ENCODE results near the gene TXNDC16.

The TXNDC16 gene

DNA sequence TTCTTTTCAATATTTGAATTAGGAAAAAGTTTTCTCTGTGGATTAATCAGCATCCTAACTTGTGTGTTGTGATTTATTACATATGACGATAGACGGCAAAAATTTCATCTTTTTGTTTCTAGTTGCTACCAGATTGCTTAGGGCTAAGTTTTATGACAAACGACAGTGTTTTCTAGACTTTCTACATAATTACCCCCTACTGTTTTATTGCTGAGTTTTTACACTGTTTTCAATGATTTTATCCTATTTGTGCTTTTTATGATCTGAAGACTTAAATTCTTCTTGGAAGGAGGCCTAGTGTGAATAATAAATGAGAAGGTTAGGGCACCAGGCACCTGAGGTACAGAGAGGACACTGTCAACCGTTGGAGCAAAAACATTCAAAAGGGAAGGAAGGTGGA is 88.1 kb downstream of the TXNDC16 start:
- H3K4me3 ChIP-seq (ENCODE audit: low read length), result no peak overlapping the region
- no peak overlapping the region for H3K27ac ChIP-seq (ENCODE audit: low read depth, low read length)
- no peaks in the 10 kb centered on the region for H3K4me1 ChIP-seq (ENCODE audit: control insufficient read depth, insufficient read depth, low read length)

DNA sequence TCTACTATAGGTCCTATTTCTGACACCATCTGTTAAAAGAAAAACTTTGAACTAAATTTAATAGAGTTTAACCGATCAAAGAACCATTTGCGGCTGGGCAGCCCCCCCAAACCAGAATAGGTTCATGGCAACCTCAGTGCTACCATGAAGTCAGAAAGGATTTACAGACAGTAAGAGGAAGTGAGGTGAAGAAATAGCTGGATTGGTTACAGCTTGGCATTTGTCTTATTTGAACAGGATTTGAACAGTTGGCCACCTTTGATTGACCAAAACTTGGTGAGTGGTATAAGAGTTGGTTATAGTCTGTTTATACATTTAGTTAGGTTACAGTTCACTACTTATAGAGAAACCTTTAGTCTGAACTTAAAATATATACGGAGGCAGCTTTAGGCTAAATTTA is 88.9 kb downstream of the TXNDC16 start:
- Histone ChIP-seq H3K4me1 (ENCODE audit: control insufficient read depth, insufficient read depth, low read length) (no peaks in the 10 kb centered on the region), H3K36me3 (ENCODE audit: control insufficient read depth, insufficient read depth, low read length) (no peaks in the 10 kb centered on the region), H3K4me3 (ENCODE audit: low read length) (no peak overlapping the region), H3K9ac (ENCODE audit: low read length) (no peak overlapping the region), H3K27ac (ENCODE audit: low read depth, low read length) (no peak overlapping the region), H3K27me3 (ENCODE audit: control insufficient read depth, insufficient read depth, low read length) (no peaks in the 10 kb centered on the region)

More for the DNA sequence above, 88.1 kb downstream of the TXNDC16 start:
- Histone ChIP-seq H3K9ac (ENCODE audit: low read length) (no peak overlapping the region), H3K36me3 (ENCODE audit: control insufficient read depth, insufficient read depth, low read length) (no peaks in the 10 kb centered on the region), H3K27me3 (ENCODE audit: control insufficient read depth, insufficient read depth, low read length) (no peaks in the 10 kb centered on the region)

DNA sequence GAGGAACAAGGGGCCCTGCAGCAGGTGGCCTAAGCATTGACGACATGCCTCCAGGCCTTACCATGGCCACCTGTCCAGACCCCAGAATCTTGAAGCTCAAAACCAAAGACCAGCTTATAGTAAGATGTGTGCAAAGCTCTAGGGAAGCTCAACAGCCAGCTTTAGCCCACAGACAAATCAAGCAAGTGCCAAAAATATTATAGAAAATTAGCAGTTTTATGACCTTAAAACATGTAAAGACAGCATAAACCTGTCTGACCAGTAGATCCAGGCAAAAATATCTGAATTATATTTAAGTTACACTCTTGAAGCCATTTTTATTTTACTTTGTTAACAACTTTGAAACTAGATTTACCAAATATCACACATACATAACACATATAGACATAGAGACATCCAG is 90.6 kb downstream of the TXNDC16 start:
- Histone ChIP-seq H3K27ac (ENCODE audit: low read depth, low read length) (no peak overlapping the region), H3K4me3 (ENCODE audit: low read length) (no peak overlapping the region), H3K9ac (ENCODE audit: low read length) (no peak overlapping the region), H3K27me3 (ENCODE audit: control insufficient read depth, insufficient read depth, low read length) (no peaks in the 10 kb centered on the region), H3K36me3 (ENCODE audit: control insufficient read depth, insufficient read depth, low read length) (no peaks in the 10 kb centered on the region), H3K4me1 (ENCODE audit: control insufficient read depth, insufficient read depth, low read length) (no peaks in the 10 kb centered on the region)

DNA sequence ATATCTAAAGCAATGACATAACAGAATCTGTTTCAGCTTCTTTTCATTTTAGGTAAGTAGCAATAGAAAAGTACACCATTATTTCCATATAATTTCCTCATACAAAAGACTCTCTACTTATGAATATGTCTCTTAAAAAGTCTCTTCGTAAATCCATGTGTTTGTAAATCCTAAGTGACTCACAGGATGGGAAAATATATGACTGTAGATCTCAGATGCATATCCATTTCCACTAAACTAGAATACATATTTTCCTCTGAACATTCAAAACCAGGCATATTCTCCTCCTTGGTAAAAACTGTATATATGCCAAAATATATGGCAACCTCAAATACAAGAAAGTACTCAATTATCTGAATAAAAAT is 93.6 kb downstream of the TXNDC16 start:
- Histone ChIP-seq H3K4me1 (ENCODE audit: control insufficient read depth, insufficient read depth, low read length) (no peaks in the 10 kb centered on the region), H3K4me3 (ENCODE audit: low read length) (no peak overlapping the region), H3K27me3 (ENCODE audit: control insufficient read depth, insufficient read depth, low read length) (no peaks in the 10 kb centered on the region), H3K9ac (ENCODE audit: low read length) (no peak overlapping the region), H3K36me3 (ENCODE audit: control insufficient read depth, insufficient read depth, low read length) (no peaks in the 10 kb centered on the region), H3K27ac (ENCODE audit: low read depth, low read length) (no peak overlapping the region)

DNA sequence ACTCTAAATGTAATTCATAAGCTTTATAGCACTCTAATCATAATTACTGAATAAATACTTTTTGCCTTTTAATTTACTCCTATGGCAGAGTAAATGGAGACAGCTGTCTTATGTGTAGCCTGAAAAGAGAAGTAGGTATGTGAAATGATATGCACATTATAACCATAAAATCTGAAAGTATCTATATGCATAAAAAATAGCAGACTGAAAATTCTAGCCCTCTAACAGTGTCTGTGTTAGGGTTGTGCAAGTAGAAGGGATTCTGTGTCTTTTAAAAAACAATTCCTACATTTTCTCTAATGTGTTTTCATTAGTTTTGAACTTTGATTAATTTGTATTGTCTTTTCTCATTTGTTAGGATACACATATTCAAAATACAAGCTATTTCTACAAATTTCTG is 94.9 kb downstream of the TXNDC16 start:
- Histone ChIP-seq H3K4me1 (ENCODE audit: control insufficient read depth, insufficient read depth, low read length) (no peaks in the 10 kb centered on the region), H3K27me3 (ENCODE audit: control insufficient read depth, insufficient read depth, low read length) (no peaks in the 10 kb centered on the region), H3K27ac (ENCODE audit: low read depth, low read length) (no peak overlapping the region), H3K9ac (ENCODE audit: low read length) (no peak overlapping the region), H3K36me3 (ENCODE audit: control insufficient read depth, insufficient read depth, low read length) (peaks cover 2% of the 10 kb centered on the region), H3K4me3 (ENCODE audit: low read length) (no peak overlapping the region)

DNA sequence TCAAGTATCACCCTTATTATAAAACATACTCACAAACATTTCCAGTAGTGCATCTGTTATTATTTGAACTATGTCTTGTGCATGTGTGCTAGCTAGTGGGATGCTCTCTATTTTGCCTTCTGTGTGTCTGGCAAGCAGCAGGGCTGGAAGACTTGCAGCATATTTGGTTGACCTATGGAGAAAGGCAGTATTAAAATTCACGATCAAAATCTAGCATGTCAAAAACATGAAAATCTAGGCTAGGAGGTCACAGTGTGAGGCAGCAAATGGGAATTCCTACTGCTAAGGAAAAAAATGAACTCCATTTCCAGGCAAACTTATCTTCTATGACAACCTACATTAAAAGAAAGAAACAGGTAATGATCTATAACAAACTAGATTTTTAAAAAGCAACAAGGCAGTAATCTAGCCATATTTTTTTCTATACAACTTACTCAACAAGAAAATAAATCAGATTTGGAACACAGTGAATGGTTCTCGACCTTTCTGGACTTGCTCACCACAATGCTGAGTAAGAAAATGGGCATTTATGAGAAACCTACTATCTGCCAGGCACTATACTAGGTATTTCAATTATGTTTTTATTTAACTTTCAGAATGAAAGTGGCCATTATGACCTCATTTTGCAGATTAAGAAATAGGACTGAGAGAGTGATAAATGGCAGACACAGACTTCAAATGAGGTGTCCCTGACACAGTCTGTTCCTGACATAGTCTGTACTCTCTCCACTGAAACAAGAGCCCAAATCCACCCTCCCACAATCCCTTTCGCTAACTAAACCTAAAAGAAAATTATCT is 96.8 kb downstream of the TXNDC16 start:
- no peak overlapping the region for H3K4me3 ChIP-seq (ENCODE audit: low read length)
- H3K27ac ChIP-seq (ENCODE audit: low read depth, low read length), result no peak overlapping the region
- peaks cover 2% of the 10 kb centered on the region for H3K36me3 ChIP-seq (ENCODE audit: control insufficient read depth, insufficient read depth, low read length)
- no peaks in the 10 kb centered on the region for H3K4me1 ChIP-seq (ENCODE audit: control insufficient read depth, insufficient read depth, low read length)
- no peaks in the 10 kb centered on the region for H3K27me3 ChIP-seq (ENCODE audit: control insufficient read depth, insufficient read depth, low read length)
- no peak overlapping the region for H3K9ac ChIP-seq (ENCODE audit: low read length)

DNA sequence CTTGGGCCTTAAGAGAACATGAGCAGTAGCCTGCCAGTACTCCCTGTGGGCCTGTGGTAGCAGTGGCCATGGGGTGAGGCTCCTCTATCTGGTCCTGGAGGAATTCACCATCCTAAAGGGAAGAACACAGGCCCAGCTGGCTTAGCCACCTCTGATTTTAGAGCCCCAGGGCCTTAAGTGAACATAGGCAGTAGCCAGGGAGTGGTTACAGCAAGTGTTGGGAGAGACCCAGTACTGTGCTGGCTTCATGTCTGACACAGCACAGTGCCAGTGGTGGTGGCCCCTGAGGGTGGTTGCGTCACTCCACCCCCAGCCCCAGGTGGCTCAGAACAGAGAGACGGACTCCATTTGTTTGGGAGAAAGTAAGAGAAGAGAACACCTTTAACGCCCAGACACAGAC is 105.1 kb downstream of the TXNDC16 start:
- Histone ChIP-seq H3K9ac (ENCODE audit: low read length) (no peak overlapping the region), H3K4me3 (ENCODE audit: low read length) (no peak overlapping the region), H3K27ac (ENCODE audit: low read depth, low read length) (no peak overlapping the region), H3K4me1 (ENCODE audit: control insufficient read depth, insufficient read depth, low read length) (no peaks in the 10 kb centered on the region), H3K36me3 (ENCODE audit: control insufficient read depth, insufficient read depth, low read length) (no peaks in the 10 kb centered on the region), H3K27me3 (ENCODE audit: control insufficient read depth, insufficient read depth, low read length) (no peaks in the 10 kb centered on the region)

DNA sequence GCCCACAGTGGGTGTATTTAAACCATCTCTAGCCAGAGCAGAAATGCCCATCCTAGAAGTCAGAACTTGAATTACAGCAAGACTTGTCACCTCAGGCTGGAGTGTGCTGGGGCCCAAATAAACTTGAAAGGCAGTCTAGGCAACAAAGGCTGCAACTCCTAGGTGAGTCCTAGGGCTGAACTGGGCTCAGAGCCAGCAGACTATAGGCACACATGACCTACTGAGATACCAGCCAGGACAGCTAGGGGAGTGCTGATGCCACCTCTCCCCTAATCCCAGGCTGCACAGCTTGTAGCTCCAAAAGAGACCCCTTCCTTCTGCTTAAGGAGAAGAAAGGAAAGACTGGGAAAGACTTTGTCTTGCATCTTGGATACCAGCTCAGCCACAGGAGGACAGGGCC is 106.0 kb downstream of the TXNDC16 start:
- H3K4me3 ChIP-seq (ENCODE audit: low read length), result no peak overlapping the region
- H3K9ac ChIP-seq (ENCODE audit: low read length), result no peak overlapping the region
- no peaks in the 10 kb centered on the region for H3K36me3 ChIP-seq (ENCODE audit: control insufficient read depth, insufficient read depth, low read length)
- no peaks in the 10 kb centered on the region for H3K4me1 ChIP-seq (ENCODE audit: control insufficient read depth, insufficient read depth, low read length)
- H3K27me3 ChIP-seq (ENCODE audit: control insufficient read depth, insufficient read depth, low read length), result no peaks in the 10 kb centered on the region
- no peak overlapping the region for H3K27ac ChIP-seq (ENCODE audit: low read depth, low read length)

DNA sequence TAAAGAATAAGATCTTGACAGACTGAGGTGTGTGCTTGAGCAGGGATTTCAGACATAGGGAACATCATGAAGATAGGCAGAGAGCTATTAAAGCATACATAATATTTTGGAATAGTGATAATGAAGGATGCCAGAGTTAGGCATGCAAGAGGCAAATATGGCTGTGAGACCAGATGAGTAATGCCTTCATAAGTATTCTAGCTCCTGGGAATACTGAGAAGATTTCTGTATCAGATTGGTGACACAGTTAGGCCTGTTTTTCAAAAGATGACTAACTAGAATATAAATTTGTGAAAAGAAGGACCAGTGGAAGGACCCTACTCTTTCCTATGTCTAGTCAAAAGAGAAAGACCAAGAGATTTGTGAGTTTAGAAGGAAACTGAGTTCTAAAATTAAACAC is 108.8 kb downstream of the TXNDC16 start:
- H3K36me3 ChIP-seq (ENCODE audit: control insufficient read depth, insufficient read depth, low read length), result no peaks in the 10 kb centered on the region
- H3K27ac ChIP-seq (ENCODE audit: low read depth, low read length), result no peak overlapping the region
- H3K9ac ChIP-seq (ENCODE audit: low read length), result no peak overlapping the region
- H3K4me3 ChIP-seq (ENCODE audit: low read length), result no peak overlapping the region
- H3K27me3 ChIP-seq (ENCODE audit: control insufficient read depth, insufficient read depth, low read length), result no peaks in the 10 kb centered on the region
- no peaks in the 10 kb centered on the region for H3K4me1 ChIP-seq (ENCODE audit: control insufficient read depth, insufficient read depth, low read length)

DNA sequence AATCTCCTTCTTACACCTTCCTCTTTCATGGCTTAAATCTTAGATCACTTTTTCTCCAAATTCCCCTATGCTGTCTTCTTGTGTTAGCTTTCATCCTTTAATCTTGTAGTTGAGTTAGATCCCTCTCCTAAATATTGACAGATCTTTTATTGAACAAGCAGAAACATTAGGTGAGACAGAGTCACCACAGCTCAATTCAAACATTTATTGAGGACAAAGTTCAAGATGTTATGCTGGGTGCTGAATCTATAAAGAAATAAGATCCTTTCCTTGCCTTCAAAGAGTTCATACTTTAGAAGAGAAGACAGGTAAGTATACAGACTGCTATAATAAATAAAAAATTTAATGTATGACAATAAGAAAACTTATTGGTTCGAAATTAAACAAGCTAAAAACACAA is 109.7 kb downstream of the TXNDC16 start:
- no peak overlapping the region for H3K27ac ChIP-seq (ENCODE audit: low read depth, low read length)

DNA sequence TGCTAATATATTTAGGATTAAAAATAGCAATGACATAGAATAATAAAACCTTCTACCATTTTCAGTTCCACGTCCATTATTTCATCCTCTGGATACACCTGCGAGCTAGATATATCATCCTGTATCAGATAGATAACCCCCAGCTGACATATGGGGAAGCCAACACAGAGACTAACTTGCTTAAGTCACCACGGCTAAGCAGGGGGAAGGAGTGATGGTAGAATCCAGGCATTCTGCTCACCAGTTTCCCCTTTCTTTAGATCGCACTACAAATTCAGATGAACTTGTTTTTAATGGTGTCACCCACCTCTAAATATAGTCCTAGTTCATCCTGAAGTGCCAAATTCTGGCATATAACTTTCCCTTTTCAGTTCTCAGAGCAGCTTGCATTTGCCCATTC is 110.1 kb downstream of the TXNDC16 start:
- Histone ChIP-seq H3K4me3 (ENCODE audit: low read length) (no peak overlapping the region), H3K27me3 (ENCODE audit: control insufficient read depth, insufficient read depth, low read length) (no peaks in the 10 kb centered on the region)

More for the DNA sequence above, 109.7 kb downstream of the TXNDC16 start:
- Histone ChIP-seq H3K27me3 (ENCODE audit: control insufficient read depth, insufficient read depth, low read length) (no peaks in the 10 kb centered on the region), H3K4me3 (ENCODE audit: low read length) (no peak overlapping the region), H3K9ac (ENCODE audit: low read length) (no peak overlapping the region), H3K4me1 (ENCODE audit: control insufficient read depth, insufficient read depth, low read length) (no peaks in the 10 kb centered on the region), H3K36me3 (ENCODE audit: control insufficient read depth, insufficient read depth, low read length) (no peaks in the 10 kb centered on the region)

DNA sequence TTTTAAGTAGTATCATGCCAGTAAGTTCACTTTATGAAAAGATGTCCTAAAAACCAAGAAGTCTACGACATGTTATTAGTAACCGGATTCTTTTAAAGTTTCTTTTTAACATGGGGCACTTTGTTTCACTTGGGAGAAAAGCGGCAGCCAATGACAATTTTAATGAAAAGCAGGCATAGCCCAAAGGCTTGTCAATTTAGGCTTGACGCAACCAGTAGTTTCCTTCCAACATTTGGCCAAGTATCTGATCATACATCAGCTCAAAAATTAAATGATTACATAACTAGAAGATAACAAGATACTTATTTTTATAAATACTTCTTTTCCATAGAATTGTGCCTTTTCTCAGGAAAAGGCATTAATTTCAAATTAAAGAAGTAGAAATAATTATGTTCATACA is 112.8 kb downstream of the TXNDC16 start:
- Histone ChIP-seq H3K9ac (ENCODE audit: low read length) (no peak overlapping the region), H3K27me3 (ENCODE audit: control insufficient read depth, insufficient read depth, low read length) (no peaks in the 10 kb centered on the region), H3K4me1 (ENCODE audit: control insufficient read depth, insufficient read depth, low read length) (no peaks in the 10 kb centered on the region), H3K27ac (ENCODE audit: low read depth, low read length) (no peak overlapping the region), H3K36me3 (ENCODE audit: control insufficient read depth, insufficient read depth, low read length) (no peaks in the 10 kb centered on the region), H3K4me3 (ENCODE audit: low read length) (no peak overlapping the region)

More for the DNA sequence above, 110.1 kb downstream of the TXNDC16 start:
- Histone ChIP-seq H3K36me3 (ENCODE audit: control insufficient read depth, insufficient read depth, low read length) (no peaks in the 10 kb centered on the region), H3K4me1 (ENCODE audit: control insufficient read depth, insufficient read depth, low read length) (no peaks in the 10 kb centered on the region), H3K9ac (ENCODE audit: low read length) (no peak overlapping the region), H3K27ac (ENCODE audit: low read depth, low read length) (no peak overlapping the region)

DNA sequence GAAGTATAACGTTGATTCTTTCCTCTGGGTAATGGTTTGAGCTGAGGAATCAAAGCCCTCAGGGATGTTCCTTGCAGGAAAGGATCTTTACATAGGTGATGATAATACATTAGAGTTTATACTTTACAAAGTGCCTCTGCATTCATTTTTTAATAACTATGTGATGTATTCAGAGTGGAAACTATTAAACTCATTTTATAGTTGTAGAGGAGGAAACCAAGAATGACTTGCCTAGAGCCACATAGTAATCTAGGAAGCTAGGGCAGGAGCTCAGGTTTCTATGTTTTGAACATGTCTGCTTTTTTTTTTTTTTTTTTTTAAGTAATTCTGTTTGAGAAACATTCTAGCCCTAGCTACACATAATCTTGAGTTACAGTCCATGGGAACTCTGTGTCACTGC is 117.3 kb downstream of the TXNDC16 start:
- H3K27ac ChIP-seq (ENCODE audit: low read depth, low read length), result no peak overlapping the region
- H3K36me3 ChIP-seq (ENCODE audit: control insufficient read depth, insufficient read depth, low read length), result no peaks in the 10 kb centered on the region

More for the DNA sequence above, 117.3 kb downstream of the TXNDC16 start:
- no peaks in the 10 kb centered on the region for H3K27me3 ChIP-seq (ENCODE audit: control insufficient read depth, insufficient read depth, low read length)
- H3K4me3 ChIP-seq (ENCODE audit: low read length), result no peak overlapping the region
- H3K4me1 ChIP-seq (ENCODE audit: control insufficient read depth, insufficient read depth, low read length), result no peaks in the 10 kb centered on the region
- H3K9ac ChIP-seq (ENCODE audit: low read length), result no peak overlapping the region

All from rectal smooth muscle tissue (tissue), 1 donor.